ENCODE data around the gene BNC2. TPM values are rescaled to one million over a fixed set of nuclear protein-coding genes. Genes with fewer than 3 reads are reported as not detected.

Gene BNC2
- total RNA-seq, 4 donors from 2014 or later = 17.2 to 26.7 (median 20.1) TPM

- no peak for TF ChIP-seq CTCF (IDR thresholded peaks at IDR 0.05; ENCODE audit: low read depth)
Observed at GRCh38 chr9:16433494-16433893, 437.0 kb downstream of the BNC2 start.

- TF ChIP-seq CTCF (IDR thresholded peaks at IDR 0.05; ENCODE audit: low read depth) = no peak
Observed at GRCh38 chr9:16431666-16432392, 438.6 kb downstream of the BNC2 start.

- no peak for TF ChIP-seq CTCF (IDR thresholded peaks at IDR 0.05; ENCODE audit: low read depth)
Observed at GRCh38 chr9:16429671-16430070, 440.8 kb downstream of the BNC2 start.

- TF ChIP-seq CTCF (IDR thresholded peaks at IDR 0.05; ENCODE audit: low read depth) = no peak
Observed at GRCh38 chr9:16427873-16428427, 442.5 kb downstream of the BNC2 start.

- TF ChIP-seq CTCF (IDR thresholded peaks at IDR 0.05; ENCODE audit: low read depth) = no peak
Observed at GRCh38 chr9:16426716-16427115, 443.8 kb downstream of the BNC2 start.

GRCh38 chr9:16425562-16426231 is 444.8 kb downstream of the BNC2 start:
- no peak for TF ChIP-seq CTCF (IDR thresholded peaks at IDR 0.05; ENCODE audit: low read depth)

- no peak for TF ChIP-seq CTCF (IDR thresholded peaks at IDR 0.05; ENCODE audit: low read depth)
Observed at GRCh38 chr9:16422114-16422513, 448.4 kb downstream of the BNC2 start.

All from subcutaneous adipose tissue (tissue), 4 donors.